ENCODE data around the gene RGS6.
A peak's percentile ranks its signal among the peaks of the same experiment; 100 is the strongest.

The RGS6 gene

DNA sequence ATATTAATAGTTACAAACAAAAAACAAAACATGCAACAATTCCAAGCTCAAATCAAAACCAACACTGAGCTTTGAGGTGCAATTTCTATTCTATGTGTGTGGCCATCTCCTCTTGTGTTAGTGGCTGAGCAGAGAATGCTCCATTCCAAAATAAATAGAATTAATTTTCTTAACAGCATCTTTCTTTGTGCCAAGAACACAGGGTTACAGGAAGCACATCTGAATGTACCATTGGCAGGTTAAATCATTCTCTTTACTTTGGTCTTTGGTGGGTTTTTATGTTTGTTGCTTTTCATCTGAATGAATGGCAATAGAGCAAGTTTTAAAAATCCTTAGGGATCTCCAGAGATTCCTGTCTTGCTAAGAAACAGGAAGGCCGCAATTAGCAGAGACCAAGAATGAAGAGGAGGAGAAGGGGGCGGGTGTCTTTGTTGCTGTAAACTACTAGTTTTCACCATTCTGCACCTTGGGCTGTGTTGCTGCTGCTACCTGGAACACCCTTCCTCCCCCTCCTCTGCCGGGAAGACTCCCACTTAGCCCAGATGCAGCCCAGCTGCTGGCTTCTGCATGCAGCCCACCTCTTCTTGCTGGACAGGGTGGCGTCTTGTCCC is 165.0 kb downstream of the RGS6 start:
- no peak overlapping the region for H3K4me3 ChIP-seq (replicated peaks; ENCODE audit: low read depth, low read length)
- no peaks in the 10 kb centered on the region for H3K27me3 ChIP-seq (replicated peaks; ENCODE audit: control insufficient read depth, insufficient read depth, low read length)
- DNase-seq (ENCODE audit: extremely low read depth, insufficient read length), result no peak
- TF ChIP-seq, protein P1, sequence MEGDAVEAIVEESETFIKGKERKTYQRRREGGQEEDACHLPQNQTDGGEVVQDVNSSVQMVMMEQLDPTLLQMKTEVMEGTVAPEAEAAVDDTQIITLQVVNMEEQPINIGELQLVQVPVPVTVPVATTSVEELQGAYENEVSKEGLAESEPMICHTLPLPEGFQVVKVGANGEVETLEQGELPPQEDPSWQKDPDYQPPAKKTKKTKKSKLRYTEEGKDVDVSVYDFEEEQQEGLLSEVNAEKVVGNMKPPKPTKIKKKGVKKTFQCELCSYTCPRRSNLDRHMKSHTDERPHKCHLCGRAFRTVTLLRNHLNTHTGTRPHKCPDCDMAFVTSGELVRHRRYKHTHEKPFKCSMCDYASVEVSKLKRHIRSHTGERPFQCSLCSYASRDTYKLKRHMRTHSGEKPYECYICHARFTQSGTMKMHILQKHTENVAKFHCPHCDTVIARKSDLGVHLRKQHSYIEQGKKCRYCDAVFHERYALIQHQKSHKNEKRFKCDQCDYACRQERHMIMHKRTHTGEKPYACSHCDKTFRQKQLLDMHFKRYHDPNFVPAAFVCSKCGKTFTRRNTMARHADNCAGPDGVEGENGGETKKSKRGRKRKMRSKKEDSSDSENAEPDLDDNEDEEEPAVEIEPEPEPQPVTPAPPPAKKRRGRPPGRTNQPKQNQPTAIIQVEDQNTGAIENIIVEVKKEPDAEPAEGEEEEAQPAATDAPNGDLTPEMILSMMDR (IDR thresholded peaks at IDR 0.05; ENCODE audit: insufficient read depth, low read length, poor library complexity, severe bottlenecking), result no peak
- no peaks in the 10 kb centered on the region for H3K36me3 ChIP-seq (ENCODE audit: control insufficient read depth, insufficient read depth, low read length)

- TF ChIP-seq, protein P1 (IDR thresholded peaks at IDR 0.05; ENCODE audit: insufficient read depth, low read length, poor library complexity, severe bottlenecking), result no peak
- Histone ChIP-seq H3K27me3 (replicated peaks; ENCODE audit: control insufficient read depth, insufficient read depth, low read length) (no peaks in the 10 kb centered on the region), H3K4me3 (replicated peaks; ENCODE audit: low read depth, low read length) (no peak overlapping the region), H3K36me3 (ENCODE audit: control insufficient read depth, insufficient read depth, low read length) (no peaks in the 10 kb centered on the region)
- no peak for DNase-seq (ENCODE audit: extremely low read depth, insufficient read length)
Observed at GRCh38 chr14:72098210-72098609, 166.0 kb downstream of the RGS6 start.

GRCh38 chr14:72099566-72099965 is 167.3 kb downstream of the RGS6 start:
- no peak for DNase-seq (ENCODE audit: extremely low read depth, insufficient read length)
- no peaks in the 10 kb centered on the region for H3K36me3 ChIP-seq (ENCODE audit: control insufficient read depth, insufficient read depth, low read length)
- H3K4me3 ChIP-seq (replicated peaks; ENCODE audit: low read depth, low read length), result no peak overlapping the region
- no peaks in the 10 kb centered on the region for H3K27me3 ChIP-seq (replicated peaks; ENCODE audit: control insufficient read depth, insufficient read depth, low read length)
- TF ChIP-seq, protein P1 (IDR thresholded peaks at IDR 0.05; ENCODE audit: insufficient read depth, low read length, poor library complexity, severe bottlenecking), result no peak

GRCh38 chr14:72104011-72104613 is 171.9 kb downstream of the RGS6 start:
- Histone ChIP-seq H3K4me3 (replicated peaks; ENCODE audit: low read depth, low read length) (no peak overlapping the region), H3K27me3 (replicated peaks; ENCODE audit: control insufficient read depth, insufficient read depth, low read length) (no peaks in the 10 kb centered on the region)
- peak; percentile 41 for DNase-seq (ENCODE audit: extremely low read depth, insufficient read length)

DNA sequence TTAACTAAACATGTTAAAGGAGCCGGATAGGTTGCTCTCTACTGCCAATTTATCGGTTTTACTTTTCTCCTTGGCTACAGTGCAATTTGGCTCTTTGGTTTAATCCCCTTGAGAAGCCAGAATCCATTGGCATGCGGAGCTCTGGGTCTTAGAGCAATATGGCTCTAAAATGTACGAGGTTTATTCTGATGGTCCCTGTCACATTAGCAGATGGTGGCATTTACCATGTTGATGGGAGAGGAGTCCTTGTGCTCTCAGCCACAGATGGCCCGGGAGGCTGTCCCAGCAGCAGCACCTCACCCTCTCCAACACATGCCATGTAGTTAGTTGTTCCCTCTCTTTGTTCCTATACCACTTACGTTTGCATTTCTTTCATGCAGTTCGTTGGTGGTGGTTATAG is 179.7 kb downstream of the RGS6 start:
- Histone ChIP-seq H3K4me3 (replicated peaks; ENCODE audit: low read depth, low read length) (no peak overlapping the region), H3K36me3 (ENCODE audit: control insufficient read depth, insufficient read depth, low read length) (no peaks in the 10 kb centered on the region), H3K27me3 (replicated peaks; ENCODE audit: control insufficient read depth, insufficient read depth, low read length) (no peaks in the 10 kb centered on the region)
- no peak for DNase-seq (ENCODE audit: extremely low read depth, insufficient read length)
- TF ChIP-seq, protein P1 (IDR thresholded peaks at IDR 0.05; ENCODE audit: insufficient read depth, low read length, poor library complexity, severe bottlenecking), result no peak

More at GRCh38 chr14:72104011-72104613, 171.9 kb downstream of the RGS6 start:
- TF ChIP-seq, protein P1 (IDR thresholded peaks at IDR 0.05; ENCODE audit: insufficient read depth, low read length, poor library complexity, severe bottlenecking), result peak; percentile 86
- H3K36me3 ChIP-seq (ENCODE audit: control insufficient read depth, insufficient read depth, low read length), result no peaks in the 10 kb centered on the region
